Measurements from ENCODE around the gene VWA1.
"Not testable (repeated sequence)": the region's sequence is repeated elsewhere in the genome, so short reads cannot be mapped to it uniquely, and the experiment has no call there.

Gene VWA1

DNA sequence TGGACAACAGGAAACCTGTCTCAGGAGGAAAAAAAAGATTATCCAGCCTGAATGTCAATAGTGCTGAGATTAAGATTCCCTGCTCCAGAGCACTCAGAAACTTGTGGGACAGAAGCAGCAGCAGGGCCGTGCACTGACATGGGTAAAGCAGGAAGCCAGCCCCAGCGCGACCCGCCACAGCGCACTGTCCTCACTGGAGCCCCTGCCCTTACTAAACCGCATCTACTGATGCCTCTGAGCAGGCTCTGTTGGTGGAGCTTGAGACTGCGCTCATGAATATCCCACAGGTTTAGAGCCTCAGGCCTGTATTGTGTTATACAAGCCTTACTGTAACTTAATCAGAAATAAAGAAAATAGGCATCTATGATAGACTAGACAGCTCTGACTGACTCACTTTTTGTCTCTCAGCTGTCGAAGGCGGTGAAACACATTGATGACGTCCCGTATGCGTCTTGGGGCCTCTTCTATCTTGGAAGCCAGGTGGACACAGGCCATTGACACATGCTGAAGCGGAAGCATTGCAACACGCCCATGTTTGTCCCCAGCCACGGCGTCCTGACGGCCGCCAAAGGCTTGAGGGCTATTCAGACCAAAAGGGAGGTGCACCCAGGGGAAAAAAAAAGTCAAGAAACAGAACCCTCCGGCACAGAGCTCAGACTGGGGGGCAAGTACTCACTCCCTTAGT is 37.5 kb upstream of the VWA1 start:
- H3K36me3 ChIP-seq (ENCODE audit: control insufficient read depth, insufficient read depth, low read length): peaks cover 75% of the 10 kb centered on the region

DNA sequence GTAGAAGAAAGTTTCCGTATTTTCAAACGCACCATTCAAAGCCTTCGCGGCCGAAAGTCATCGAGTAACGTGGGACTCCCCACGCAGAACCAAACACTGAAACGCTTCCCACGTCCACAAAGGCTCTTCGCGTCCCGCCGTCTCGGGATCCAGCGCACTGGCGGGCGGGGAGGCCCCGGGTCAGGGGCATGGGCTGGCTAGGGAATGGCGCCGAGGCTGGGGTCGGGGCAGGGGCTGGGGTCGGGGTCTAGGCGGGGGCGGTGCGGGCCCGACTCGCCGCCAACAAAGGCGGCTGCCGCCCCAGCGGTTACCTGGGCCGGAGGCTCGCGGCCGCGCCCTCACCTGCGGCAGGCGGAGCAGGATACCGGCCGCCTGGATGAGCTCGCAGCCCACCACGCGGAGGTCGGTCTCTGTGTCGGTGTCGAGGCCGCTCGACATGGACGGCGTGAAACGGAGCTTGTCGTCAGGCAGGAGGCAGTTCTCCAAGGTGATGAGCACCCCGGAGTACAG is 36.8 kb upstream of the VWA1 start:
- Histone ChIP-seq H3K4me1 (ENCODE audit: control insufficient read depth, insufficient read depth, low read length, poor library complexity, severe bottlenecking) (peaks cover 26% of the 10 kb centered on the region), H3K4me3 (ENCODE audit: extremely low read depth, insufficient read depth, low read length, poor library complexity, severe bottlenecking) (peak overlapping the region; percentile 95), H3K27ac (ENCODE audit: low read depth, low read length, severe bottlenecking) (peak overlapping the region; percentile 72), H3K36me3 (ENCODE audit: control insufficient read depth, insufficient read depth, low read length) (peaks cover 75% of the 10 kb centered on the region), H3K9me3 (ENCODE audit: control insufficient read depth, low read length) (no peaks in the 10 kb centered on the region)
- WGBS, 2 experiments (ENCODE audit: insufficient coverage in 2 of 2): 0 to 1% methylated on average over 31 to 54 of the region's 54 CpGs

More for the DNA sequence above, 37.5 kb upstream of the VWA1 start:
- WGBS, 2 experiments (ENCODE audit: insufficient coverage in 2 of 2): 69 to 72% methylated on average over 17 of the region's 19 CpGs
- peaks cover 26% of the 10 kb centered on the region for H3K4me1 ChIP-seq (ENCODE audit: control insufficient read depth, insufficient read depth, low read length, poor library complexity, severe bottlenecking)
- no peak overlapping the region for H3K27ac ChIP-seq (ENCODE audit: low read depth, low read length, severe bottlenecking)
- peak overlapping the region; percentile 95 for H3K4me3 ChIP-seq (ENCODE audit: extremely low read depth, insufficient read depth, low read length, poor library complexity, severe bottlenecking)
- no peaks in the 10 kb centered on the region for H3K9me3 ChIP-seq (ENCODE audit: control insufficient read depth, low read length)

DNA sequence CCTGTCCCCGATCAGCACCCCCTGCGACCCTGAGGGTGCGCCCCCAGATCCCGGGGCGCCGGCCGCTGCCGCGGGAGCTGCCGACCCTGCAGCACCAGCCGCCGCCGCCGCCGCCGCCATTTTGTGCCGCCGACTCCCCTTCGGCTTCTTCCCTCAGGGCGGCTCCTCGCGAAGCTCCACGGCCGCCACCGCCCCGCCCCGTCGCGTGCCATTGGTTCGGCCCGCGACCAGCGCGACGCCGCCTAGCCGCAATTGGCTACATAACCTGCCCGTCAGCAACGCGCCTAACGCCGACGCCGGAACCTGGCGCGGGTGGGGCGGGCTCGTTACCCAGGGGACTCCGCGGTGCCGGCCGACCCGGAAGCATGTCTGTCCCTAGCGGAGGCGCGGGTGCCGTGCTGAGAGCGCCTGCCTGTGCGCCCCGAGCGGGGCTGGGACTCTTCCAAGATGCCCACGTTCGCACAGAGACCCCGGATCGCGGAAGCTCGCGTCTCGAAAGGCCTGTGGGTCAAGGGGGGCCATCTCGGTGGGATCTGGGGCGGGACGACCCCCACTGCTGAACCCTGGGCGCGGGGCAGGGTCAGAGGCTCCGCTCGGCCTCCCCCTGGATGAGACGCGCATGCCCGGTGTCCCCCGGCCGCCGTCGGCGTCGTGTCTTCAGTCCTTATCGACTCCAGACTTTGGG is 36.2 kb upstream of the VWA1 start, which contains the start of gene CCNL2:
TSS of gene CCNL2 (minus strand) at position 149 of the 685 bp plus-strand sequence. CDS start at position 120, 29 bp downstream.
- Histone ChIP-seq H3K9me3 (ENCODE audit: control insufficient read depth, low read length) (no peaks in the 10 kb centered on the region), H3K4me1 (ENCODE audit: control insufficient read depth, insufficient read depth, low read length, poor library complexity, severe bottlenecking) (peaks cover 26% of the 10 kb centered on the region), H3K4me3 (ENCODE audit: extremely low read depth, insufficient read depth, low read length, poor library complexity, severe bottlenecking) (peak within 1 kb of the TSS; percentile 95), H3K27ac (ENCODE audit: low read depth, low read length, severe bottlenecking) (peak within 1 kb of the TSS; percentile 72), H3K36me3 (ENCODE audit: control insufficient read depth, insufficient read depth, low read length) (peaks cover 72% of the 10 kb centered on the region)
- 0% methylated on average over 79 to 85 of the region's 86 CpGs for WGBS, 2 experiments (ENCODE audit: insufficient coverage in 2 of 2)

DNA sequence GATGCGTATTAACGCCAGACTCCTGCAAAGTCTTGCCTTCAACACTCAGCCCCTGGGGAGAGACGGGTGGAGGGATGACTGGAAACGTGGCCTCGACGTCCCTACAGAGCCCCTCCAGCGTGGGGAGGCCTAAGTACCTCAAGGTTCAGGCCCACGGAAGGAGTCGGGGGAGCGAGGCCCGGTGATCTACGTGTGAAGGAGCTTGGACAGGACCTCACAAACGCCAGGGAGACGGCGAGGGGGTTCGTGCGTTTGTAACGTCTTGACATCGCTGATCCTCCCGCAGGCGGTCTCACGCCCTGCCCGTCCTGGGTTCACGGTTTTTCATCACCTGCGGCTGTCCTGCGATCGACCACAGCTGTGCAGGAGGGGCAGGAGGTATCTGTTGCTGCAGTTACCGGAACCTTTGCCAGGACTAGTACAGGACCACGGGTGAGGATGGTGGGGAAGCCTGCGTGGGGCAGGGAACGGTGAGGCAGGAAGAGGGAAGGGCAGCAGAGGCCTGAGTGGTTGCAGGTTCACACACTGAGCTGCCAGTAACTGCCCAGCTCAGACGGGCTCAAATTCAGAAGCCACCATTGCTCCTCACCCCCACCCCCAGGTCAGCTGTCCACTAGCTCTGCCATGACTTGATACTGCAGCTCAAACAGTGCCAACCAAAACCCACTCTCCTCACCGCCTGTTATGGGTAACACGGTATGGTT is 35.5 kb upstream of the VWA1 start:
- Histone ChIP-seq H3K4me3 (ENCODE audit: extremely low read depth, insufficient read depth, low read length, poor library complexity, severe bottlenecking) (peak overlapping the region; percentile 95), H3K27ac (ENCODE audit: low read depth, low read length, severe bottlenecking) (peak overlapping the region; percentile 58), H3K4me1 (ENCODE audit: control insufficient read depth, insufficient read depth, low read length, poor library complexity, severe bottlenecking) (peaks cover 26% of the 10 kb centered on the region), H3K9me3 (ENCODE audit: control insufficient read depth, low read length) (no peaks in the 10 kb centered on the region), H3K36me3 (ENCODE audit: control insufficient read depth, insufficient read depth, low read length) (peaks cover 73% of the 10 kb centered on the region)
- WGBS, 2 experiments (ENCODE audit: insufficient coverage in 2 of 2): 10% methylated on average over 31 to 32 of the region's 34 CpGs

DNA sequence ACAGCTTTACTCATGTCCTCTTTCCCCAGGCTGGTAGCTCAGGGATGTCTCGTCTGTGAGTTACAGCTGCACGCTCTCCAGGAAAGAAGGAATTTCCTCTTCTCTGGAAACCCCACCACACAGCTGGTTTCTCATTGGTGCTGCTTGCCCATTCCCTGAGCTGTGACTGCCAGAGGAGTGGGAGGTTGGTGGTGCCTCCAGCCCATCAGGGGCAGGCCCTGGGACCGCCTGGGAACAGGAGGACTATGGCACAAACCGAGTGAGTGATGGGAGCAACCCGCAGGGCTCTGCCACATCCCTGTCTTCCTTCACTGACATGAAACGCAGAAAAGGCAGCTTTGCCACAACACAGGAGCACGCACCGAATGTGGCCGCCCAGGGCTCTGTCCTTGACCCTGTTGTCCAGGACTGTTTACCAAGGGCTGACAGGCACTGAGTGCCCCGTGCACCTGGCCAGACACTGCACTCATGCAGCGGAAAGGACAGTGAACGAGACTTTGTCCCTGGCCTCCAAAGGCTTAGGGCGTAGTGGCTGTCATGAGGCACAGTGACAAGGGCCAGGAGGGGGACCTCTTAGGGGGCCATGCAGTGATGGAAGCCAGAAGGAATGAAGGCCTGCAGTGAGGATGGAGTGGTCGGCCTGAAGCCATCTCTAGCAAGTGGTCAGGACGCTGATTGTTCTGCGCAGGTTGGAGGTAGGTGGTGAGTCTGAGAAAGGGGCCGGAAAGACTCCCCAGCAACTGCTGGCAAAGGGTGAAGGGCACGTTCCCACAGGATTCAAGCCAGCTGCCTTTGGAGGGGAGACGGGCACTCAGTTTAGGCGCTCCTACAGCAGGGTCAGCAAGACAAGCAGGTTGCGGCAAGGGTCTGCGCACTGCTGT is 34.7 kb upstream of the VWA1 start:
- H3K36me3 ChIP-seq (ENCODE audit: control insufficient read depth, insufficient read depth, low read length): peaks cover 73% of the 10 kb centered on the region
- peaks cover 26% of the 10 kb centered on the region for H3K4me1 ChIP-seq (ENCODE audit: control insufficient read depth, insufficient read depth, low read length, poor library complexity, severe bottlenecking)
- WGBS, 2 experiments (ENCODE audit: insufficient coverage in 2 of 2): 91 to 94% methylated on average over 21 to 22 of the region's 22 CpGs
- H3K27ac ChIP-seq (ENCODE audit: low read depth, low read length, severe bottlenecking): peak overlapping the region; percentile 58
- peak overlapping the region; percentile 95 for H3K4me3 ChIP-seq (ENCODE audit: extremely low read depth, insufficient read depth, low read length, poor library complexity, severe bottlenecking)
- no peaks in the 10 kb centered on the region for H3K9me3 ChIP-seq (ENCODE audit: control insufficient read depth, low read length)

DNA sequence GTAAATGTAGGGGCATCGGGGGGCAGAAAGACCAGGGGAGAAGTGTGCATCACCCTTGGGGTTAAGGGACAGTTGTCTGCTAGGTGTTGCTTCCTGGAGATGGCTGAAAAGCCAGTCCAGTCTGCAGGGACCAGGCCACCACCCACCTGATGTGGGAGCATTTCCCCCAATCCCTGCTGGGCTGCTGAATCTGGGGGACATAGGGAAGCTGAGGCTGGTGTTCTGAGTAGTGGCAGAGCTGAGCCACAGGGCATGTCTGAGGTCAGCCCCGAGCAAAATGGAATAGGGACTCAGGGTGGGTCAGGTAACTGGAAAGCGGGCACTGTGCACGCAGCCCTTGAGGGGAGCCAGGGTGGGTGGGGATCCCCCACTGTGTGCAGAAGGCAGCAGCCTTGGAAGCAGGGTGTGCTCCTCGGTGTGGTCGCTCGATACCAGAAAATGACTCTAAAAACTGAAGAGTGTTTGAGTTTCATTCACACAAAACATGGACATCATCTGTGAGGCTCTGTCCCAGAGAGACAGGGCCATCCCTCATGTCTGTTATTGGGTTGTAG is 34.0 kb upstream of the VWA1 start:
- Histone ChIP-seq H3K27ac (ENCODE audit: low read depth, low read length, severe bottlenecking) (no peak overlapping the region), H3K4me3 (ENCODE audit: extremely low read depth, insufficient read depth, low read length, poor library complexity, severe bottlenecking) (no peak overlapping the region), H3K9me3 (ENCODE audit: control insufficient read depth, low read length) (no peaks in the 10 kb centered on the region), H3K4me1 (ENCODE audit: control insufficient read depth, insufficient read depth, low read length, poor library complexity, severe bottlenecking) (peaks cover 26% of the 10 kb centered on the region), H3K36me3 (ENCODE audit: control insufficient read depth, insufficient read depth, low read length) (peaks cover 76% of the 10 kb centered on the region)
- 96 to 100% methylated on average over 5 of the region's 7 CpGs for WGBS, 2 experiments (ENCODE audit: insufficient coverage in 2 of 2)

DNA sequence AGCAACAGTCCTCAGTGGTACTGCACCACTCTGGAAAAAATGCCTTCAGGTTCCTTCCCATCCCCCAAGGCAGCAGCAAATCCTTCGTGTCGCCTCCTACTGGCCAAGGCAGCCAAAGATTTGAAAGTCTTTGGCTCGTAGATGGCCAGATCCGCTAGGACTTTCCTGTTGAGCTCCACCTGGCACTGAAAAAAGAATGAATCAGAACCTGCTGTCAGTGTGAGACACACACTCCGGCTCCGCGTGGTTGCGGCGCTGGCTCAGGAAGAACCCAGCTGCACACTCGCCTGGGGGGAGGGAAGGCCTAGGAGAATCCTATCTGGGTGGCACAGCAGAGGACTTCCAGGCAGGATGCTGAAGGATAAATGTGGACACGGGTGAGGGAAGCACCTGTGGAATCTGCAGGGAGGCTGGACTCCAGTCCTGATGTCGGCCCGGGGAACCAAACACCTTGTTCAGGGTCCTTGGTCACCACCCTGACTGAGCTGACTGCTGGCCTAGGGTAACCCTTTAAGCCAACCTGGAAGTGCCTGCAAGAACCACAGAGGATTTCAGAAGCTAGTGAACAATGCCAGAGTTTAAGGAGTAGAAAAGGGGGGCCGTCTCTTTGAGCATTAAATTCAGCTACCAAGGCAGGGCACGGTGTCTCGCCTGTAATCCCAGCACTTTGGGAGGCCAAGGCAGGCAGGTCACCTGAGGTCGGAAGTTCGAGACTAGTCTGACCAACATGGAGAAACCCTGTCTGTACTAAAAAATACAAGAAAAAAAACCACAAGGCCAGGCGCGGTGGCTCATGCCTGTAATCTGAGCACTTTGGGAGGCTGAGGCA is 33.2 kb upstream of the VWA1 start:
- Histone ChIP-seq H3K4me1 (ENCODE audit: control insufficient read depth, insufficient read depth, low read length, poor library complexity, severe bottlenecking) (peaks cover 26% of the 10 kb centered on the region), H3K36me3 (ENCODE audit: control insufficient read depth, insufficient read depth, low read length) (peaks cover 71% of the 10 kb centered on the region), H3K27ac (ENCODE audit: low read depth, low read length, severe bottlenecking) (no peak overlapping the region), H3K9me3 (ENCODE audit: control insufficient read depth, low read length) (no peaks in the 10 kb centered on the region), H3K4me3 (ENCODE audit: extremely low read depth, insufficient read depth, low read length, poor library complexity, severe bottlenecking) (no peak overlapping the region)
- WGBS, 2 experiments (ENCODE audit: insufficient coverage in 2 of 2): 87 to 88% methylated on average over 20 of the region's 20 CpGs

GRCh38 chr1:1402901-1403392 is 32.5 kb upstream of the VWA1 start:
- peaks cover 19% of the 10 kb centered on the region for H3K4me1 ChIP-seq (ENCODE audit: control insufficient read depth, insufficient read depth, low read length, poor library complexity, severe bottlenecking)
- H3K36me3 ChIP-seq (ENCODE audit: control insufficient read depth, insufficient read depth, low read length): peaks cover 65% of the 10 kb centered on the region
- 88 to 95% methylated on average over 8 to 9 of the region's 9 CpGs for WGBS, 2 experiments (ENCODE audit: insufficient coverage in 2 of 2)
- not testable (repeated sequence) for H3K9me3 ChIP-seq (ENCODE audit: control insufficient read depth, low read length); H3K4me3 ChIP-seq (ENCODE audit: extremely low read depth, insufficient read depth, low read length, poor library complexity, severe bottlenecking); H3K27ac ChIP-seq (ENCODE audit: low read depth, low read length, severe bottlenecking)

GRCh38 chr1:1403653-1404052 is 31.8 kb upstream of the VWA1 start:
- peaks cover 22% of the 10 kb centered on the region for H3K4me1 ChIP-seq (ENCODE audit: control insufficient read depth, insufficient read depth, low read length, poor library complexity, severe bottlenecking)
- no peak overlapping the region for H3K4me3 ChIP-seq (ENCODE audit: extremely low read depth, insufficient read depth, low read length, poor library complexity, severe bottlenecking)
- peaks cover 63% of the 10 kb centered on the region for H3K36me3 ChIP-seq (ENCODE audit: control insufficient read depth, insufficient read depth, low read length)
- H3K27ac ChIP-seq (ENCODE audit: low read depth, low read length, severe bottlenecking): no peak overlapping the region
- 95 to 96% methylated on average over 7 of the region's 7 CpGs for WGBS, 2 experiments (ENCODE audit: insufficient coverage in 2 of 2)
- H3K9me3 ChIP-seq (ENCODE audit: control insufficient read depth, low read length): no peaks in the 10 kb centered on the region

All from mesodermal cell (in vitro differentiated cells).